ENCODE results near the gene MR1. TPM values are rescaled to one million over a fixed set of nuclear protein-coding genes. Genes with fewer than 3 reads are reported as not detected.

The MR1 gene
- total RNA-seq, 1 experiment from 2014 or later: 6.6 TPM

- ChIA-PET POLR2A (no interaction called here), RAD21 (ENCODE audit: low non-redundant PET in 1 of 2, low total read pairs in 2 of 2, uncharacterized antibody in 2 of 2, unreplicated experiment in 2 of 2) (no interaction called here), CTCF (interaction anchor here (1.8 to 2.5 kb wide), 2 partner anchors 47 to 105 kb away, joined by 5 to 15 read pairs; no protein-coding TSS in a partner anchor)
- Histone ChIP-seq H3K36me3 (ENCODE audit: control insufficient read depth in 1 of 2, insufficient read depth in 2 of 2, low read length in 2 of 2) (no peaks in the 10 kb centered on the region), H3K27me3 (ENCODE audit: insufficient read depth, low read length) (no peaks in the 10 kb centered on the region), H4K20me1 (ENCODE audit: insufficient read depth) (no peaks in the 10 kb centered on the region), H3K27ac (ENCODE audit: low read depth, low read length) (no peak overlapping the region), H2AFZ (ENCODE audit: low read depth, low read length, poor library complexity, severe bottlenecking) (no peak overlapping the region), H3K4me3 (replicated peaks in 1 of 2; ENCODE audit: low read depth in 1 of 2, low read length in 2 of 2) (no peak overlapping the region), H3K9me3 (ENCODE audit: control insufficient read depth in 1 of 2, insufficient read depth in 1 of 2, low read depth in 1 of 2, low read length in 2 of 2) (no peaks in the 10 kb centered on the region), H3K4me2 (ENCODE audit: low read length) (no peak overlapping the region), H3K9me2 (ENCODE audit: insufficient read depth) (no peaks in the 10 kb centered on the region), H3K9ac (ENCODE audit: low read length) (no peak overlapping the region), H3K4me1 (ENCODE audit: control insufficient read depth in 1 of 2, insufficient read depth in 2 of 2, low read length in 2 of 2) (peaks cover 2 to 18% of the 10 kb centered on the region in 2 experiments; a peak in 3 of 4 replicates), H3K79me2 (ENCODE audit: insufficient read depth, low read length) (no peaks in the 10 kb centered on the region)
- no peak for ATAC-seq
- intact Hi-C loops (cut with micrococcal nuclease): loop anchor here (5.0 kb wide), 1 partner anchor 45 kb away; no protein-coding TSS in a partner anchor
- TF ChIP-seq RAD21 (IDR thresholded peaks at IDR 0.05; ENCODE audit: low read depth): no peak
- no peak for TF ChIP-seq ELF1 (IDR thresholded peaks at IDR 0.05; ENCODE audit: borderline replicate concordance, low read depth)
- no peak for TF ChIP-seq ZNF274 (IDR thresholded peaks at IDR 0.05; ENCODE audit: low read depth, low read length)
- no peak for TF ChIP-seq FOSL1 (IDR thresholded peaks at IDR 0.05; ENCODE audit: low read depth)
- no peak for TF ChIP-seq EZH2phosphoT487 (IDR thresholded peaks at IDR 0.05; ENCODE audit: borderline replicate concordance)
- no peak for TF ChIP-seq REST (IDR thresholded peaks at IDR 0.05; ENCODE audit: low read depth)
- no peak for TF ChIP-seq EGR1 (IDR thresholded peaks at IDR 0.05; ENCODE audit: low read depth)
- no peak for TF ChIP-seq CEBPB (IDR thresholded peaks at IDR 0.05; ENCODE audit: low read depth)
- TF ChIP-seq POLR2AphosphoS5 (IDR thresholded peaks at IDR 0.05; ENCODE audit: low read depth, low read length): no peak
- TF ChIP-seq ATF3 (IDR thresholded peaks at IDR 0.05): no peak
- TF ChIP-seq CBX3 (IDR thresholded peaks at IDR 0.05; ENCODE audit: low read depth): no peak
- no peak for TF ChIP-seq ZBTB33 (IDR thresholded peaks at IDR 0.05; ENCODE audit: extremely low read depth, insufficient replicate concordance, low read length)
- no peak for TF ChIP-seq MAX (IDR thresholded peaks at IDR 0.05)
- no peak for TF ChIP-seq ZFX (IDR thresholded peaks at IDR 0.05)
- no peak for TF ChIP-seq SP1 (IDR thresholded peaks at IDR 0.05; ENCODE audit: low read depth)
- no peak for TF ChIP-seq SRF (IDR thresholded peaks at IDR 0.05; ENCODE audit: low read depth)
- TF ChIP-seq CTCF (IDR thresholded peaks at IDR 0.05 in 2 of 3, conservative IDR thresholded peaks at IDR 0.05 in 1 of 3; ENCODE audit: borderline replicate concordance in 1 of 3, insufficient read depth in 1 of 3, low read depth in 2 of 3, low read length in 2 of 3): no peak
- TF ChIP-seq YY1 (IDR thresholded peaks at IDR 0.05; ENCODE audit: extremely low read depth, insufficient replicate concordance, low read depth, low read length): no peak
- BruUV-seq (replicated peaks): no TSS peak
- no peak for DNase-seq (ENCODE audit: low read depth, low spot score)
Observed at GRCh38 chr1:181037386-181037785, 3.6 kb downstream of the MR1 start.

Data from HCT116 (cell line).